Measurements from ENCODE around the gene CDH5. TPM values are rescaled to one million over a fixed set of nuclear protein-coding genes. Genes with fewer than 3 reads are reported as not detected.
"Not testable (repeated sequence)": the region's sequence is repeated elsewhere in the genome, so short reads cannot be mapped to it uniquely, and the experiment has no call there.

Gene CDH5
- total and polyA plus RNA-seq, 7 donors: 15.1 to 48.4 (median 22.2) TPM

- Histone ChIP-seq H3K36me3 (ENCODE audit: insufficient read depth in 1 of 2, low read depth in 1 of 2) (no peaks in the 10 kb centered on the region), H3K4me1 (no peaks in the 10 kb centered on the region), H3K4me3 (no peak overlapping the region), H3K27ac (no peak overlapping the region), H3K27me3 (ENCODE audit: insufficient read depth in 3 of 3, low read length in 2 of 3) (no peaks in the 10 kb centered on the region), H3K9me3 (no peaks in the 10 kb centered on the region)
- TF ChIP-seq CTCF (IDR thresholded peaks at IDR 0.05): no peak
- DNase-seq (no peak), ATAC-seq (no peak)
- intact Hi-C loops (cut with DNase I): no loop called here
- WGBS, 3 donors: 75 to 90% (median 83%) methylated on average over 3 of the region's 3 CpGs
Observed at GRCh38 chr16:66451548-66451947, 85.1 kb downstream of the CDH5 start.

- H3K36me3 ChIP-seq (ENCODE audit: insufficient read depth in 1 of 2, low read depth in 1 of 2); H3K4me1 ChIP-seq; DNase-seq; intact Hi-C loops (cut with DNase I); H3K9me3 ChIP-seq; H3K27me3 ChIP-seq (ENCODE audit: insufficient read depth in 3 of 3, low read length in 2 of 3); H3K27ac ChIP-seq; H3K4me3 ChIP-seq; ATAC-seq: not testable (repeated sequence)
- WGBS, 3 donors: 92 to 100% (median 93%) methylated on average over 1 of the region's 1 CpG
Observed at GRCh38 chr16:66453230-66453629, 86.7 kb downstream of the CDH5 start.

Other genes with a start within 250 kb of the CDH5 start
- gene BEAN1, start 60.6 kb downstream of the CDH5 start, total RNA-seq: not detected
- under 1 TPM in 2 of 3 donors, not detected in 1; 0.01 to 0.08 TPM for gene BEAN1, start 60.6 kb downstream of the CDH5 start, polyA plus RNA-seq
- gene TK2, start 183.4 kb downstream of the CDH5 start, total RNA-seq: 10 to 100 TPM; 10.0 to 14.7 (median 12.2) TPM
- 1 to 10 TPM; 4.0 to 9.2 (median 7.4) TPM for gene TK2, start 183.4 kb downstream of the CDH5 start, polyA plus RNA-seq
- 1 to 10 TPM; 4.1 to 8.7 (median 6.4) TPM for gene CKLF, start 185.9 kb downstream of the CDH5 start, total RNA-seq
- 10 to 100 TPM in 2 of 3 donors, 1 to 10 TPM in 1; 5.4 to 21.1 (median 14.8) TPM for gene CKLF, start 185.9 kb downstream of the CDH5 start, polyA plus RNA-seq
- gene CMTM1, start 199.7 kb downstream of the CDH5 start, total RNA-seq: 1 to 10 TPM in 1 of 4 donors, under 1 TPM in 1, not detected in 2; 0.76 to 1.1 TPM
- under 1 TPM in 2 of 3 donors, not detected in 1; 0.04 to 0.25 TPM for gene CMTM1, start 199.7 kb downstream of the CDH5 start, polyA plus RNA-seq
- not detected for gene CMTM2, start 212.8 kb downstream of the CDH5 start, total RNA-seq
- gene CMTM2, start 212.8 kb downstream of the CDH5 start, polyA plus RNA-seq: under 1 TPM in 1 of 3 donors, not detected in 2; 0.17 TPM
- gene CMTM3, start 238.0 kb downstream of the CDH5 start, total RNA-seq: 1 to 10 TPM; 3.9 to 7.6 (median 5.2) TPM
- gene CMTM3, start 238.0 kb downstream of the CDH5 start, polyA plus RNA-seq: 1 to 10 TPM; 2.6 to 5.9 (median 3.5) TPM